NCI-H146 treated with DMSO at 0.1 percent for 48 hours (cell line): Measurements from ENCODE around the gene CAPN9.
"Not testable (repeated sequence)": the region's sequence is repeated elsewhere in the genome, so short reads cannot be mapped to it uniquely, and the experiment has no call there.

Source experiments
- DNase-seq: peaks from one replicate; lab custom pipeline; 2025; ENCODE audit not compliant: unreplicated experiment; lab: John Stamatoyannopoulos, UW

CAPN9 gene

DNA sequence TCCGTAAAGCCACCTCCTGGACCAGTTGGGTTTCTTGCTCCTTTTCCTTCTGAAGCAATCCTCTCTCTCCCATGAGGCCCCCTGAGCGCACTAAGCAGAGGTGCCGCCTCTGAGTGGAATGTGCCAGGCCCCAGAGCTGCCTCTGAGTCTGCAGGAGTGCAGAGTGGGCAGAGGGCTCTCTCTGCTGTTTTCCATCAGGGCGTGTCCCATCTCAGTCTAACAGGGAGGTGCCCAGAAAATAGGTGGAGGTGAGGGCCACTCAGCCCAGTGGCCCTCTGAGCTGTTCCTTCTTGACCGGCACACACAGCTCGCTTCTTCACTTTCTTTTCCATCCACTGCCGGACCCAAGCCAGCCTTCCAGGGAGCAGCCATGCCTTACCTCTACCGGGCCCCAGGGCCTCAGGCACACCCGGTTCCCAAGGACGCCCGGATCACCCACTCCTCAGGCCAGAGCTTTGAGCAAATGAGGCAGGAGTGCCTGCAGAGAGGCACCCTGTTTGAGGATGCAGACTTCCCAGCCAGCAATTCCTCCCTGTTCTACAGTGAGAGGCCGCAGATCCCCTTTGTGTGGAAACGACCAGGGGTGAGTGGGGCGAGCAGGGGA, at the start of gene CAPN9:
Gene CAPN9, plus strand, starts transcription at position 262 of the 604 bp plus-strand sequence. Its CDS starts 109 bp downstream, at position 371.
- no peak for DNase-seq

DNA sequence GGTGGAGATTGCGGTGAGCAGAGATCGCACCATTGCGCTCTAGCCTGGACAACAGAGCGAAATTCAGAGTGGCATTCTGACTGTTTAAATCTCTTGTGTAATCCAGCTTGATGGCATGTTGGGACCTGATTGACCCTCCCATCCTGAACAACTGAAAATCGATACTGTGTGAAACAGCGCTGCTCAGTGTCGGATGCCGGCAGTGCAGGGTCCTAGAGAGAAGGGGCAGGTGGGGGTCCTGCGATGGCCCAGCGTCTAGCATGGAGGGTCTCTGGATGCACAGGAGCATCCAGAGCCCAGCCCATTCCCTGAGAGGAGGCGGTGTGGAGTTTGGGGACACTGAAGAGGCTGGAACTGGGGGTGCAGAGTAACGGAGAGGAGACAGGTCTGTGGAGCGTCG, 49.1 kb upstream of the CAPN9 start:
- DNase-seq: no peak

GRCh38 chr1:230698964-230699363, 48.2 kb upstream of the CAPN9 start:
- DNase-seq: not testable (repeated sequence)

- DNase-seq: no peak
Measured at GRCh38 chr1:230699716-230700115, 47.5 kb upstream of the CAPN9 start.

- no peak for DNase-seq
Measured at GRCh38 chr1:230700132-230700531, 47.1 kb upstream of the CAPN9 start.

DNA sequence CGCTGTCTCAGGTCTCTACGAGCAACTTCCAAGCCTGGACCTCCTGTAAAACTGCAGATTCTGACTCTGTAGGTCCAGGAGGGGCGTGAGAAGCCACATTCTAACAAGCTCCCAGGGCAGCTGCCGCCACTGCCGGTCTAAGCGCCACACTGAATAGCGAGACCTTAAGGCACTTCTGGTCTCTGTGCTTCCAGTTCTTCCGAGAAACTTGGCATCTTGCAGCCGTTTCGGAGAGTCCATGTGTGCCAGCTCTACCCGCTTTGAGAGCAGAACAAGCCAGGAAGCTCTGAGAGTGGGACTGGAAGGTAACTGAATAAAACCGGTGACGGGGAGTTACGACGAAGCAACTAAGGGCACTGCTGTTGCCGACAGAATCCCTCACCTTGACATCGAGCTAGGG, 45.8 kb upstream of the CAPN9 start:
- no peak for DNase-seq

DNA sequence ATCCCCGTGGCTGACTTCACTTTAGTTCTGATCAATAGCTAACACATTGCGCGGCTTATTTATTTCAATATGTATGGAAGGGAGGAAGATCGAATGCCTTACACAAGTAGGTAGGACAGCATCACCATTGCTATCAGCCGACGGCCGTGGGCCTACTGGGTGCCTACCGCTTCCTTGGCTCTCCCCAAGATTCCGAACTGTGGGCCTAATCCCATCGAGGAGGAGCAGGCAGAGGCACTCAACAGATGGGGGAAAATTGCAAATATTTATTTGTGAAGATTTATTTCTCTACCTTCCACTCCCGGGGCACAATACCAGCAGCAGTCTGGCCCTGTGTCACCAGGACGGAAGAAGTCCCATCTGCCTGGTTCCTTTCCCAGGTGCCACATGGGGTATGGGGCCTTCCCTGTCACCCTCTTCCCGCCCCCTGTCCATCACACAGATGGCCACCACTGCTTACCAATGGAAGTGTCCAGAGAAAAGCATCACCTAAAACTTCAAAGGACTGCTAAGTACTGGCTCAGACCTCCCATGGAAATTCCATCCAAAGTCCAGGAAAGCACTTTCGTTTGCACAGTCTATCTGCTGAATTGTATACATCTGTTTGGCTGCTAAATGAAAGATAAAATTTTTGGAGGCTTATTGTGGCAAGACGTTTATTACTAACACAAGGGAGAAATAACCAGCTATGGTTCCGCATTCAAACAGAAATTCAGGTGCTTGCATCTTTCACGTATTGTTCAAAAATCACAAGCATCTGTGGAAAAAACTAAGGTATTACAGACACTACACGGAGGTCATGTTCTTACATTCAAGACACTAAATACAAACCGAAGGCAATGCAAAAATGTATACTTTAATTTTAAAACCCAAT, 45.1 kb upstream of the CAPN9 start:
- DNase-seq: no peak

- DNase-seq: peak; percentile 5
Measured at GRCh38 chr1:230702934-230703678, 44.1 kb upstream of the CAPN9 start.

- DNase-seq: no peak
Measured at GRCh38 chr1:230703679-230704385, 43.4 kb upstream of the CAPN9 start.

- DNase-seq: no peak
Measured at GRCh38 chr1:230704830-230705229, 42.4 kb upstream of the CAPN9 start.

DNA sequence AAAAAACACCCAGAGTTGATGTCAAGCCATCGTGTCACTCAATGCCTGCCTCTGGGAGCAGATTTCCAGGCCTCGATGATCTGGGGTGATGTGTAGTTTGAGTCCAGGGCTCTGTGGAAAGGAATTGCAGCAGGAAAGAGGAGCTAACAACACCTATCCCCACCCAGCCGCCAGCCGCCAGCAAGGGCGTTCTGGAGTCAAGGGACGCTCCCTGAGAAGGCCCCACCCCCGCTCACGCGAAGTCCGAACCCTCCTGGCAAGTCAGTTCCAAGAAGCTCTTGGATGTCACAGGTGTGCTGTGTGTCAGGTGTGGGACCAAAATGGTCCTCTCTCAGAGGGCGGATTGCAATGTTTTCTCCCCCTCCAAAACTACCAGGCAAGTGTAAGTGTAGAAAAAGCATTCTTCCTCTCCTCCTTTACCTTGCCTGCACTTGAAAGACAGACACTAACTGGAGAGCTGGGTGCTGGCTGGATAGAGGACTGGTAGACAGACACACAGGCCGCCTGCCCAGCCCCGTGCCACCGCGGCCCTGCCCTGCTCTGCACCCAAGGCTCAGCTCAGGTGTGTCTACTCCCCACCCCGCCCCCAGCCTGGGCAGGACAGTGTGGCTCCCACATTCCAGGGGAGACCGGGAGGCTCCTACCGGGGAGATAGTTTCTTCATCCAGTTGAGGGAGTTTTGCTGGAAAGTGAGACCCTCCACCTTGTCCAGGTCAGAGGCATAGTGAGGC, 41.7 kb upstream of the CAPN9 start:
- no peak for DNase-seq

- no peak for DNase-seq
Measured at GRCh38 chr1:230706020-230706699, 41.0 kb upstream of the CAPN9 start.

- DNase-seq: no peak
Measured at GRCh38 chr1:230706887-230707731, 40.1 kb upstream of the CAPN9 start.

- DNase-seq: no peak
Measured at GRCh38 chr1:230707732-230708630, 39.2 kb upstream of the CAPN9 start.

DNA sequence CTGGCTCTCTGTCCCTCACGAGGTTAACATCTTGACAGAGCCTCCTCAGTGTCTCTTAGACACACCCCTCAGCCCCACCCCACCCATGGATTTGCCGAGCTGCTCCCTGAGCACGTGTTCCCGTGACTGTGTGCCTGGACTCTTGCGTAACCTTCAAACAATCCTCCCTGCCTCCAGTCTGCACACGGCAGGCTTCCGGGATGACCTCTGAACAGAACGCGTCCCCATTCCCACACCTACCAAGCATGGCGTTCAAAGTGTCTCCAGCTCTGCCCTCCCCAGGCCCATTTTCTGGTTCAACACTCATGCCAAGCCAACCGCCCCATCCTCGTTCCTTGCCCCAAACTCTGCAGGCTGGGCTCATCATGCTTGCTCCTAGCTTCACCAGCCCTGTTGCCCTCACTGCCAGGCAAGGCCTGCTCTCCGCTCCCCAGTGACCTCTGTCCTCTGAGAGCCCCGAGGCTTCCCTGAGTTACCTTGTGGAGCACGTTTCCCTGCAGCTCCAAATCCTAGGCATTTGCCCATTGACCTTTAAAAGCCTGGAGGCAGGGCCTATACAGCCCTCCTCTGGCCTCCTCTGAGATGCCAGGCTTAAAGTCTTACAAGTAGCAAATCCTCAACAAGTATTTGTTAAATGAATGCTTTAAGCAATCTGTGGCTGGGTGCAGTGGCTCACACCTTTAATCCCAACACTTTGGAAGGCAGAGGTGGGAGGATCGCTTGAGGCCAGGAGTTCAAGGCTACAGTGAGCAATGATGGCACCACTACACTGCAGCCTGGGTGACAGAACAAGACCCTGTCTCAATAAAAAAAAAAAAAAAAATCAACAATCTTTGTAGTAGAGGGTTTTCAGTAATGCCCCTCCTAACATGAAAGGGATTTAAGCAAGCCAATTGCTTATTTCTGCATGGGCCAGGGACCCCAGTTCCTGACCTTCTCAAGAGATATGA, 38.3 kb upstream of the CAPN9 start:
- no peak for DNase-seq

GRCh38 chr1:230709619-230710542, 37.3 kb upstream of the CAPN9 start:
- DNase-seq: no peak
